OCI-LY1 (cell line): ENCODE measurements around the gene ARRDC5.

Experiments
- H2AFZ ChIP-seq: fragments of 200-600 bp; sonication (generic), shearing (Covaris generic); 2 replicates; pipeline ENCODE4 v1.6.0; 2014; ENCODE audit warnings: antibody characterized with exemption, mild to moderate bottlenecking, low read length
- H3F3A ChIP-seq: fragments of 200-600 bp; sonication (generic), shearing (Covaris generic); 2 replicates; pipeline ENCODE4 v1.6.0; 2014; ENCODE audit warnings: mild to moderate bottlenecking, antibody characterized with exemption, low read length, moderate library complexity; ENCODE audit not compliant: insufficient read depth
- H3K27ac ChIP-seq: fragments of 200-600 bp; sonication (generic); 2 replicates; pipeline ENCODE4 v1.5.1; 2014; ENCODE audit warnings: low read length, mixed run types, mild to moderate bottlenecking, low read depth; ENCODE audit not compliant: poor library complexity, severe bottlenecking
- H3K27me3 ChIP-seq: fragments of 200-600 bp; sonication (generic); 2 replicates; pipeline ENCODE4 v1.6.0; 2014; ENCODE audit warnings: antibody characterized with exemption, mild to moderate bottlenecking, low read length, moderate library complexity; ENCODE audit not compliant: insufficient read depth
- H3K36me3 ChIP-seq: fragments of 200-600 bp; sonication (generic); 2 replicates; pipeline ENCODE4 v1.6.1; 2014; ENCODE audit warnings: mild to moderate bottlenecking, antibody characterized with exemption, low read length, moderate library complexity, mixed read lengths; ENCODE audit not compliant: insufficient read depth
- H3K4me1 ChIP-seq: fragments of 200-600 bp; sonication (generic); 2 replicates; pipeline ENCODE4 v1.5.1; 2014; ENCODE audit warnings: mild to moderate bottlenecking, low read length, moderate library complexity; ENCODE audit not compliant: insufficient read depth, severe bottlenecking
- H3K4me2 ChIP-seq: fragments of 200-600 bp; sonication (generic), shearing (Covaris generic); 2 replicates; pipeline ENCODE4 v1.6.1; 2014; ENCODE audit warnings: low read length
- H3K4me3 ChIP-seq: fragments of 200-600 bp; sonication (generic); 2 replicates; pipeline ENCODE4 v1.5.1; 2014; ENCODE audit warnings: low read length, low read depth, mild to moderate bottlenecking, mixed read lengths; ENCODE audit not compliant: poor library complexity, severe bottlenecking
- H3K79me2 ChIP-seq: fragments of 200-600 bp; shearing (Covaris generic); 2 replicates; pipeline ENCODE4 v1.6.1; 2016; ENCODE audit warnings: mixed run types, low read length, mixed read lengths; ENCODE audit not compliant: insufficient read depth
- H3K9ac ChIP-seq: fragments of 200-600 bp; sonication (generic), shearing (Covaris generic); 2 replicates; pipeline ENCODE4 v1.6.1; 2014; ENCODE audit warnings: mild to moderate bottlenecking, low read length, mixed read lengths
- H3K9me2 ChIP-seq: fragments of 200-600 bp; sonication (generic), shearing (Covaris generic); 2 replicates; pipeline ENCODE4 v1.6.1; 2014; ENCODE audit warnings: low read depth, mild to moderate bottlenecking, low read length, mixed read lengths
- H3K9me3 ChIP-seq: fragments of 200-600 bp; shearing (Covaris generic); 2 replicates; pipeline ENCODE4 v1.6.1; 2014; ENCODE audit warnings: low read length, mixed read lengths
- H4K20me1 ChIP-seq: fragments of 200-600 bp; sonication (generic), shearing (Covaris generic); 2 replicates; pipeline ENCODE4 v1.6.0; 2016; ENCODE audit warnings: mild to moderate bottlenecking, low read length; ENCODE audit not compliant: insufficient read depth
- CTCF ChIP-seq: fragments of 200-600 bp; sonication (generic), shearing (Covaris generic); IDR thresholded peaks from 2 replicates; pipeline ENCODE4 v1.5.1; 2017; ENCODE audit warnings: mild to moderate bottlenecking, antibody characterized with exemption, low read length, moderate library complexity, mixed read lengths
- EZH2 ChIP-seq: fragments of 200-600 bp; sonication (generic), shearing (Covaris generic); IDR thresholded peaks from 2 replicates; pipeline ENCODE4 v1.8.0; 2017; ENCODE audit warnings: borderline replicate concordance, mixed run types, mild to moderate bottlenecking, antibody characterized with exemption, low read length, moderate library complexity, mixed read lengths

Gene ARRDC5

GRCh38 chr19:4843647-4843965 lies 59.1 kb downstream of the ARRDC5 start:
- Histone ChIP-seq H4K20me1 (no peaks in the 10 kb centered on the region), H3K4me3 (no peak overlapping the region), H3K27ac (no peak overlapping the region), H3K9ac (no peak overlapping the region), H3K9me2 (no peaks in the 10 kb centered on the region), H3K4me2 (no peak overlapping the region), H3K4me1 (peaks cover under 1% of the 10 kb centered on the region), H3K79me2 (no peaks in the 10 kb centered on the region), H3K36me3 (peaks cover 48% of the 10 kb centered on the region), H3K9me3 (no peaks in the 10 kb centered on the region), H3K27me3 (no peaks in the 10 kb centered on the region), H3F3A (no peaks in the 10 kb centered on the region), H2AFZ (no peak overlapping the region)
- TF ChIP-seq CTCF (no peak), EZH2 (no peak)
